IMR-90 (cell line): ENCODE data around the gene PHOSPHO2. TPM values are rescaled to one million over a fixed set of nuclear protein-coding genes. Genes with fewer than 3 reads are reported as not detected.

Experiments
- ATAC-seq: fragments of 200-7000 bp; cut with Tn5 transposase; 2 replicates; pipeline ENCODE4 v1.9.1; 2020; ENCODE audit warnings: low read depth, mild to moderate bottlenecking, moderate library complexity
- BruUV-seq: library from RNA; stranded (reverse); fragments of 400-500 nt; replicated peaks from 2 replicates; lab custom pipeline; 2021; lab: Mats Ljungman, UMichigan
- CTCF ChIA-PET: fragments of 300-600 bp; formaldehyde crosslinking; extraction: SDS; loops from one replicate; lab custom pipeline; 2021; ENCODE audit warnings: antibody characterized with exemption; lab: Yijun Ruan, JAX
- POLR2A ChIA-PET: fragments of 300-600 bp; sonication (Branson Sonifier 250); formaldehyde crosslinking; loops from one replicate; lab custom pipeline; 2022; ENCODE audit warnings: antibody characterized with exemption; ENCODE audit not compliant: unreplicated experiment; lab: Charles Lee
- DNase-seq: peaks from one replicate; pipeline ENCODE4 v3.0.0; 2013
- H2AFZ ChIP-seq: replicated peaks from 2 replicates; pipeline ENCODE3; 2013; ENCODE audit warnings: low read length, mild to moderate bottlenecking; ENCODE audit not compliant: poor library complexity
- H2AK5ac ChIP-seq: 2 replicates; pipeline ENCODE4 v1.6.1; 2013; ENCODE audit warnings: low read depth, low read length, inconsistent platforms
- H2AK9ac ChIP-seq: replicated peaks from 2 replicates; pipeline ENCODE3; 2013; ENCODE audit warnings: mild to moderate bottlenecking, low read depth, low read length, moderate library complexity; ENCODE audit not compliant: poor library complexity
- H2BK120ac ChIP-seq: 2 replicates; pipeline ENCODE4 v1.6.1; 2013; ENCODE audit warnings: low read depth, low read length, inconsistent platforms
- H2BK15ac ChIP-seq: 3 replicates; pipeline ENCODE4 v1.6.1; 2013; ENCODE audit warnings: low read depth, low read length, inconsistent platforms
- H2BK20ac ChIP-seq: 2 replicates; pipeline ENCODE4 v1.6.1; 2013; ENCODE audit warnings: low read depth, mild to moderate bottlenecking, inconsistent platforms, low read length, moderate library complexity
- H2BK5ac ChIP-seq: 2 replicates; pipeline ENCODE4 v1.6.1; 2013; ENCODE audit warnings: mild to moderate bottlenecking, low read depth, low read length, inconsistent platforms; ENCODE audit not compliant: poor library complexity, severe bottlenecking
- H3K14ac ChIP-seq: replicated peaks from 2 replicates; pipeline ENCODE4 v1.6.1; 2013; ENCODE audit warnings: low read depth, low read length, inconsistent platforms
- H3K18ac ChIP-seq: 2 replicates; pipeline ENCODE4 v1.6.1; 2013; ENCODE audit warnings: low read depth, low read length, control low read depth
- H3K23ac ChIP-seq: 2 replicates; pipeline ENCODE4 v1.6.1; 2013; ENCODE audit warnings: low read depth, low read length, inconsistent platforms
- H3K27ac ChIP-seq: 2 replicates; pipeline ENCODE4 v1.5.1; 2013; ENCODE audit warnings: mild to moderate bottlenecking, control low read depth, low read length; ENCODE audit not compliant: insufficient read depth
- H3K27me3 ChIP-seq: 2 replicates; pipeline ENCODE4 v1.6.1; 2013; ENCODE audit warnings: low read length; ENCODE audit not compliant: control insufficient read depth, insufficient read depth
- H3K36me3 ChIP-seq: 2 replicates; pipeline ENCODE4 v1.6.1; 2013; ENCODE audit warnings: low read length, mixed read lengths; ENCODE audit not compliant: control insufficient read depth, insufficient read depth
- H3K4ac ChIP-seq: 2 replicates; pipeline ENCODE4 v1.6.1; 2013; ENCODE audit warnings: low read depth, low read length, inconsistent platforms
- H3K4me1 ChIP-seq: 2 replicates; pipeline ENCODE4 v1.6.1; 2013; ENCODE audit warnings: low read length, mixed read lengths; ENCODE audit not compliant: control insufficient read depth, insufficient read depth
- H3K4me2 ChIP-seq: 2 replicates; pipeline ENCODE4 v1.6.1; 2013; ENCODE audit warnings: low read depth, mild to moderate bottlenecking, control low read depth, low read length, moderate library complexity
- H3K4me3 ChIP-seq: 2 replicates; pipeline ENCODE4 v1.5.1; 2013; ENCODE audit warnings: low read depth, mild to moderate bottlenecking, control low read depth, low read length, moderate library complexity; ENCODE audit not compliant: insufficient read depth
- H3K56ac ChIP-seq: 2 replicates; pipeline ENCODE4 v1.6.1; 2013; ENCODE audit warnings: low read length, inconsistent platforms; ENCODE audit not compliant: insufficient read depth; ENCODE audit errors: extremely low read depth
- H3K79me1 ChIP-seq, 2 experiments: 2 replicates each; pipeline ENCODE4 v1.6.1; 2013; ENCODE audit warnings: low read length in 2 of 2, inconsistent platforms in 1 of 2, low read depth in 1 of 2
- H3K9ac ChIP-seq: 2 replicates; pipeline ENCODE4 v1.6.1; 2013; ENCODE audit warnings: low read depth, low read length, control low read depth
- H3K9me1 ChIP-seq: 2 replicates; pipeline ENCODE4 v1.6.1; 2013; ENCODE audit warnings: low read length, inconsistent platforms; ENCODE audit not compliant: insufficient read depth
- H3K9me3 ChIP-seq: 2 replicates; pipeline ENCODE4 v1.6.1; 2013; ENCODE audit warnings: low read length; ENCODE audit not compliant: control insufficient read depth, insufficient read depth
- H4K20me1 ChIP-seq: 2 replicates; pipeline ENCODE4 v1.6.1; 2013; ENCODE audit warnings: low read length, inconsistent platforms; ENCODE audit not compliant: insufficient read depth
- H4K5ac ChIP-seq: 2 replicates; pipeline ENCODE4 v1.6.1; 2013; ENCODE audit warnings: mild to moderate bottlenecking, low read depth, low read length, control low read depth
- H4K8ac ChIP-seq, 2 experiments: 2 replicates each; pipeline ENCODE4 v1.6.1; 2013; ENCODE audit warnings: low read depth in 2 of 2, low read length in 2 of 2, control low read depth in 1 of 2, inconsistent platforms in 1 of 2
- H4K91ac ChIP-seq: 2 replicates; pipeline ENCODE4 v1.6.1; 2013; ENCODE audit warnings: low read depth, low read length, inconsistent platforms; ENCODE audit not compliant: insufficient read depth
- BHLHE40 ChIP-seq: fragments of 150-350 bp; IDR thresholded peaks from 2 replicates; pipeline ENCODE4 v1.6.1; 2016; ENCODE audit warnings: mild to moderate bottlenecking, low read depth, low read length
- WGBS, 2 experiments: methylation state at CpG; one replicate each; pipeline versions ENCODE4 v1.1.5 to v1.1.7; 2013; ENCODE audit warnings: missing lambda C conversion rate in 2 of 2; ENCODE audit not compliant: insufficient read length in 1 of 2; ENCODE audit errors: extremely low coverage in 2 of 2; 5-methylcytosine and 5-hydroxymethylcytosine counted together
- dilution Hi-C: fragments of 300-500 bp; cut with HindIII; formaldehyde crosslinking; loops from one replicate; pipeline ENCODE4 v1.14.3; 2018; ENCODE audit warnings: low sequenced_read_pairs; ENCODE audit not compliant: unreplicated experiment
- in situ Hi-C: fragments of 300-500 bp; cut with MboI; formaldehyde crosslinking; loops from 3 replicates; pipeline ENCODE4 v1.14.3; 2019; ENCODE audit warnings: low sequenced_read_pairs, inconsistent platforms, mixed read lengths
- intact Hi-C: fragments of 100-400 bp; cut with micrococcal nuclease; formaldehyde crosslinking; loops from 2 replicates; pipeline ENCODE4 v1.10.0; 2022
- polyA plus RNA-seq, 3 experiments: library from polyadenylated mRNA; depleted of rRNA; stranded (reverse); fragments of >200 nt; gene quantifications; 2 replicates each; pipeline ENCODE4 v1.2.3, GENCODE V29; 2012; ENCODE audit warnings: low replicate concordance in 1 of 3
- total RNA-seq: library from RNA; depleted of rRNA; stranded (reverse); fragments of >200 nt; gene quantifications from 2 replicates; pipeline ENCODE4 v1.2.3, GENCODE V29; 2012

Gene PHOSPHO2
- total and polyA plus RNA-seq, 2 of the 4 experiments (the other 2 are of a cell fraction) = 0.48 to 0.54 TPM

- ChIA-PET POLR2A (no interaction called here), CTCF (interaction anchor here (0.6 kb wide), 1 partner anchor 213 kb away, joined by 4 read pairs; no protein-coding TSS in a partner anchor)
- H3K56ac ChIP-seq = no peak overlapping the region
- no peak overlapping the region for H3K4me3 ChIP-seq
- H3K36me3 ChIP-seq = no peaks in the 10 kb centered on the region
- H4K8ac ChIP-seq = no peak overlapping the region
- no peak overlapping the region for H2BK20ac ChIP-seq
- no peak for ATAC-seq
- H3K18ac ChIP-seq = no peak overlapping the region
- no peaks in the 10 kb centered on the region for H3K9me1 ChIP-seq
- no peak overlapping the region for H2AFZ ChIP-seq
- no peak overlapping the region for H3K4me2 ChIP-seq
- H4K5ac ChIP-seq = no peak overlapping the region
- no peaks in the 10 kb centered on the region for H3K79me1 ChIP-seq
- no peak for TF ChIP-seq BHLHE40
- no peak overlapping the region for H3K9ac ChIP-seq
- no peak overlapping the region for H3K4ac ChIP-seq
- H2BK5ac ChIP-seq = no peak overlapping the region
- 0 out of 2 replicates have a peak, but pooled peaks cover 2% of the 10 kb centered on the region for H3K4me1 ChIP-seq
- in situ Hi-C loops = no loop called here
- H3K14ac ChIP-seq = no peak overlapping the region
- no peak overlapping the region for H3K27ac ChIP-seq
- no peaks in the 10 kb centered on the region for H3K9me3 ChIP-seq
- no peak for DNase-seq
- H4K91ac ChIP-seq = no peak overlapping the region
- intact Hi-C loops = no loop called here
- H4K20me1 ChIP-seq = no peaks in the 10 kb centered on the region
- dilution Hi-C loops = no loop called here
- no TSS peak for BruUV-seq
- no peak overlapping the region for H2BK120ac ChIP-seq
- H3K23ac ChIP-seq = no peak overlapping the region
- no peak overlapping the region for H2AK9ac ChIP-seq
- no peak overlapping the region for H2AK5ac ChIP-seq
- WGBS, 2 experiments = 40% methylated on average over 1 of the region's 3 CpGs; no CpG with 5 or more reads in 1 of the 2 experiments
- no peak overlapping the region for H2BK15ac ChIP-seq
- no peaks in the 10 kb centered on the region; the same call in 1 of the 2 replicates for H3K27me3 ChIP-seq
Measured at GRCh38 chr2:169661265-169661664, 33.0 kb upstream of the PHOSPHO2 start.
